Ectodermal cell (in vitro differentiated cells): ENCODE results near the gene WWOX.

Source experiments
- H3K27ac ChIP-seq: 2 replicates; pipeline ENCODE4 v1.7.0; 2013; ENCODE audit warnings: mild to moderate bottlenecking, low read depth, low read length; ENCODE audit not compliant: insufficient read depth, poor library complexity, severe bottlenecking
- H3K27me3 ChIP-seq: 2 replicates; pipeline ENCODE4 v1.7.0; 2013; ENCODE audit warnings: mild to moderate bottlenecking, low read length; ENCODE audit not compliant: insufficient read depth, control insufficient read depth, poor library complexity, severe bottlenecking
- H3K36me3 ChIP-seq: one replicate; pipeline ENCODE4 v1.7.0; 2013; ENCODE audit warnings: low read length; ENCODE audit not compliant: control insufficient read depth, insufficient read depth
- H3K4me1 ChIP-seq: one replicate; pipeline ENCODE4 v1.7.0; 2013; ENCODE audit warnings: low read length; ENCODE audit not compliant: control insufficient read depth, insufficient read depth
- H3K4me3 ChIP-seq: 2 replicates; pipeline ENCODE4 v1.7.0; 2013; ENCODE audit warnings: low read depth, low read length, control low read depth; ENCODE audit not compliant: insufficient read depth
- H3K9me3 ChIP-seq: 2 replicates; pipeline ENCODE4 v1.7.0; 2013; ENCODE audit warnings: mild to moderate bottlenecking, low read length, moderate library complexity; ENCODE audit not compliant: control insufficient read depth
- WGBS, 2 experiments: methylation state at CpG; one replicate each; pipeline ENCODE4 v1.1.7; 2013; ENCODE audit warnings: missing lambda C conversion rate in 2 of 2; 5-methylcytosine and 5-hydroxymethylcytosine counted together

The WWOX gene

DNA sequence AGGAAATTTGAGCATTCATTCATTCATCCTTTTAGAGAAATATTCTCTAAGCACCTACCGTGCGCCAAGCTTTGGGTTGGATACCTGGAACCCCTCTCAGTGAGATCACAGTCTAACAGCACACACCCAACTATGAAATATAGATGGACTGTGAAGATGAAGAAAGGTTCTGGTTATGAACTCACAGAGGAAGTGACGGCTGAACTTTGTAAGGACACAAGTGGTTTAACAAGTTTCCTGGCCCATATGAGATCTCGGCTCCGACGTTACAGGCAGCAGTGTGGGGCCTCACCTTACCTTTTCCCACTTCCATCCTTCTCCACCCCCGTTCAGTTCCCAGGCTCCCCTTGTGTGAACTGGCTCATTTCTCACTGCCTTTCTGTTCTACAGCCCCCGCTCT lies 1094.8 kb downstream of the WWOX start:
- 81 to 88% methylated on average over 8 of the region's 8 CpGs for WGBS, 2 experiments
- H3K36me3 ChIP-seq: no peaks in the 10 kb centered on the region

GRCh38 chr16:79195938-79196337 lies 1096.5 kb downstream of the WWOX start:
- Histone ChIP-seq H3K4me1 (no peaks in the 10 kb centered on the region), H3K9me3 (no peaks in the 10 kb centered on the region), H3K27me3 (no peaks in the 10 kb centered on the region), H3K27ac (no peak overlapping the region), H3K4me3 (no peak overlapping the region), H3K36me3 (no peaks in the 10 kb centered on the region)
- WGBS, 2 experiments: 96 to 98% methylated on average over 3 to 4 of the region's 4 CpGs

More for the DNA sequence above, 1094.8 kb downstream of the WWOX start:
- Histone ChIP-seq H3K4me3 (no peak overlapping the region), H3K4me1 (no peaks in the 10 kb centered on the region), H3K27me3 (no peaks in the 10 kb centered on the region), H3K9me3 (no peaks in the 10 kb centered on the region), H3K27ac (no peak overlapping the region)

- 88 to 91% methylated on average over 5 of the region's 5 CpGs for WGBS, 2 experiments
- Histone ChIP-seq H3K9me3 (no peaks in the 10 kb centered on the region), H3K4me3 (no peak overlapping the region), H3K36me3 (no peaks in the 10 kb centered on the region), H3K4me1 (no peaks in the 10 kb centered on the region), H3K27me3 (no peaks in the 10 kb centered on the region), H3K27ac (no peak overlapping the region)
Observed at GRCh38 chr16:79201436-79201835, 1102.0 kb downstream of the WWOX start.

GRCh38 chr16:79202977-79203376 lies 1103.5 kb downstream of the WWOX start:
- Histone ChIP-seq H3K36me3 (no peaks in the 10 kb centered on the region), H3K4me1 (no peaks in the 10 kb centered on the region), H3K27me3 (no peaks in the 10 kb centered on the region), H3K4me3 (no peak overlapping the region), H3K9me3 (no peaks in the 10 kb centered on the region), H3K27ac (no peak overlapping the region)
- WGBS, 2 experiments: 91 to 92% methylated on average over 7 to 8 of the region's 8 CpGs

DNA sequence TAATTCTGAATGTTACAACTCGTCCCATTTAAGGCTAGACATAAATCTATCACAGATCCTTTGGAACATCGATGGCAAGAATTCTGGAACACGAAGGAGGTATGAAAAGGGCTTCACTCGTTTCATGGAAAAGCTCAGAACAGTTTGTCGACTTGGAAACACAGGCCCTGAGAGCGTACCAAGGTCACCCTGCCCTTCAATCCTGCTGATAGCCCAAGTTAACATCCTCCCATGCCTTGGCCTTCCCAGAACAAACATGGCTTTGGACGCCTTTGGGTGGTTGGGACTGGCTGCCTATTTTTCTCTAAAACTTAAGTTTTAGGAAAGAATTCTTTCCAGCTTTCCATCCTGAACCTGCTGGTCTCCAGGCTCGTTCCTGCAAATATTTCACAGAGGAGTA lies 1105.0 kb downstream of the WWOX start:
- 92 to 97% methylated on average over 8 of the region's 8 CpGs for WGBS, 2 experiments

GRCh38 chr16:79206889-79207288 lies 1107.4 kb downstream of the WWOX start:
- Histone ChIP-seq H3K27ac (no peak overlapping the region), H3K4me1 (peaks cover 4% of the 10 kb centered on the region), H3K4me3 (no peak overlapping the region), H3K36me3 (no peaks in the 10 kb centered on the region), H3K27me3 (no peaks in the 10 kb centered on the region), H3K9me3 (no peaks in the 10 kb centered on the region)
- 88 to 92% methylated on average over 4 of the region's 4 CpGs for WGBS, 2 experiments

More for the DNA sequence above, 1105.0 kb downstream of the WWOX start:
- H3K9me3 ChIP-seq: no peaks in the 10 kb centered on the region
- no peak overlapping the region for H3K4me3 ChIP-seq
- no peak overlapping the region for H3K27ac ChIP-seq
- no peaks in the 10 kb centered on the region for H3K4me1 ChIP-seq
- no peaks in the 10 kb centered on the region for H3K36me3 ChIP-seq
- H3K27me3 ChIP-seq: no peaks in the 10 kb centered on the region

DNA sequence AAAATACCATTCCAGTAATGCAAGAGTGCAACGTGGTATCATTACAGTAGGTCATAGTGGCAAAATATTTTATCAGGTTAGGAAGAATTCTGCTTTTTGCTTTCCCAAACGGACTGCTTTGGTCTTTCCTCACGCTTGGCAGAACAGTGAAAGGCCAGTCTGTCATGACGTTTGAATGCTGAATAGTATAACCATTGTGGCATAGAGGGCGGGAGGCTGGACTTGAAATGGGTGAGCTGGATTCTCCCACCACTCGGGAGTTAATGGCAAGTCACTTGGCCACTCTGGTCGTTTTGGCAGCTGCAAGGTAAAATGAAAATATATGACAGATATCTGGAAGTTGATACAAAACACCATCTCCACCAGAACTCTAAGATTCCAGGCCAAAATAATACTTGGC lies 1109.9 kb downstream of the WWOX start:
- Histone ChIP-seq H3K4me3 (no peak overlapping the region), H3K4me1 (peaks cover 10% of the 10 kb centered on the region), H3K9me3 (no peaks in the 10 kb centered on the region), H3K27me3 (no peaks in the 10 kb centered on the region), H3K27ac (no peak overlapping the region), H3K36me3 (no peaks in the 10 kb centered on the region)
- WGBS, 2 experiments: 93 to 95% methylated on average over 6 to 7 of the region's 7 CpGs

DNA sequence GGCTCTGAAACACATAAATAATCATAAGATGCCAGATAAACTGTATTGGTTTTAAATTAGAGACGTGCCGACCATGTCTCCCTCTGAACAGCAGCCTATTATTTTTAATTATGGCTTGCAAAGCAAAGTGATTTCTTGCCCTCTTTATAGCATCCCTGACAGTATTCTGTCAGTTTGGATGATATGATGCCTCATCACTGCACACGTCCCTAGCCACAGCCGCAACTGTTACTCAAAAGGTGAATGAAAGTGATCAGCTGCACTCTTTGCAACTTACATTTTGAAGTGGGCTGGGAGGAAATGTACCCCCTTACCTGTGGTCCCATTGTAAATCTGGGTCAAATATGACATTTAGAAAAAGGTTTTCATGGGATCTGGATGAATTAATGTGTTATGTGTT lies 1111.2 kb downstream of the WWOX start:
- 77 to 83% methylated on average over 4 of the region's 4 CpGs for WGBS, 2 experiments
- Histone ChIP-seq H3K27ac (no peak overlapping the region), H3K9me3 (no peaks in the 10 kb centered on the region), H3K4me3 (no peak overlapping the region), H3K27me3 (no peaks in the 10 kb centered on the region), H3K4me1 (peaks cover 10% of the 10 kb centered on the region), H3K36me3 (no peaks in the 10 kb centered on the region)

GRCh38 chr16:79211586-79211985 lies 1112.1 kb downstream of the WWOX start:
- no peak overlapping the region for H3K27ac ChIP-seq
- no peak overlapping the region for H3K4me3 ChIP-seq
- H3K4me1 ChIP-seq: peaks cover 10% of the 10 kb centered on the region
- H3K9me3 ChIP-seq: no peaks in the 10 kb centered on the region
- H3K27me3 ChIP-seq: no peaks in the 10 kb centered on the region
- WGBS, 2 experiments: 93 to 95% methylated on average over 13 of the region's 13 CpGs
- H3K36me3 ChIP-seq: no peaks in the 10 kb centered on the region

- WGBS, 2 experiments: 63 to 64% methylated on average over 8 to 10 of the region's 10 CpGs
- Histone ChIP-seq H3K27ac (no peak overlapping the region), H3K4me3 (no peak overlapping the region), H3K9me3 (no peaks in the 10 kb centered on the region), H3K27me3 (no peaks in the 10 kb centered on the region), H3K36me3 (no peaks in the 10 kb centered on the region), H3K4me1 (peaks cover 10% of the 10 kb centered on the region)
Observed at GRCh38 chr16:79212114-79212791, 1112.8 kb downstream of the WWOX start.

GRCh38 chr16:79213214-79213613 lies 1113.8 kb downstream of the WWOX start:
- no peaks in the 10 kb centered on the region for H3K36me3 ChIP-seq
- no peaks in the 10 kb centered on the region for H3K27me3 ChIP-seq
- H3K27ac ChIP-seq: no peak overlapping the region
- no peak overlapping the region for H3K4me3 ChIP-seq
- WGBS, 2 experiments: 87 to 89% methylated on average over 3 of the region's 3 CpGs
- H3K4me1 ChIP-seq: peaks cover 10% of the 10 kb centered on the region
- H3K9me3 ChIP-seq: no peaks in the 10 kb centered on the region
